Ovary (tissue), 9 donors: Measurements from ENCODE around the gene ZFPM1. TPM values are rescaled to one million over a fixed set of nuclear protein-coding genes. Genes with fewer than 3 reads are reported as not detected.

ENCODE experiments used
- DNase-seq, 5 donors: peaks; one replicate each; pipeline ENCODE4 v3.0.0-alpha.2; 2019 to 2020
- H3K27ac ChIP-seq, 2 donors: fragments of 200-600 bp; one replicate each; pipeline versions ENCODE4 v1.5.1 to v1.8.0; 2019 to 2022
- H3K27me3 ChIP-seq: fragments of 200-600 bp; one replicate; pipeline ENCODE4 v1.8.0; 2022
- H3K36me3 ChIP-seq: fragments of 200-600 bp; sonication (generic); one replicate; pipeline ENCODE4 v1.5.1; 2019
- H3K4me1 ChIP-seq: one replicate; pipeline ENCODE4 v1.8.1; 2013; ENCODE audit warnings: mild to moderate bottlenecking, moderate library complexity; ENCODE audit not compliant: insufficient read depth
- H3K4me3 ChIP-seq: fragments of 200-600 bp; sonication (generic); one replicate; pipeline ENCODE4 v1.5.1; 2017
- H3K9me3 ChIP-seq, 2 donors: fragments of 200-600 bp in 1 of 2; sonication (generic) in 1 of 2; one replicate each; pipeline versions ENCODE4 v1.5.1 to v1.8.1; 2013 to 2019; ENCODE audit warnings: mild to moderate bottlenecking in 1 of 2, moderate library complexity in 1 of 2
- CTCF ChIP-seq, 3 donors: fragments of 450-650 bp in 2 of 3; fragments of 200-600 bp in 1 of 3; IDR thresholded peaks; one replicate each; pipeline versions ENCODE4 v1.5.1 to v1.8.0; 2016 to 2022; ENCODE audit warnings: antibody characterized with exemption in 3 of 3, mild to moderate bottlenecking in 1 of 3
- EP300 ChIP-seq: sonication (generic); formaldehyde crosslinking; IDR thresholded peaks from one replicate; pipeline ENCODE4 v1.6.1; 2017; ENCODE audit warnings: antibody characterized with exemption
- POLR2A ChIP-seq: fragments of 450-650 bp; IDR thresholded peaks from one replicate; pipeline ENCODE4 v1.6.1; 2017; ENCODE audit warnings: antibody characterized with exemption, mild to moderate bottlenecking, moderate library complexity
- WGBS, 3 donors: extraction: QIAGEN DNeasy Blood & Tissue Kit in 1 of 3; methylation state at CpG; one replicate each; pipeline versions ENCODE4 v1.1.5 to v1.1.7; 2013 to 2017; 5-methylcytosine and 5-hydroxymethylcytosine counted together
- intact Hi-C, 4 donors: fragments of 100-400 bp; cut with DNase I; formaldehyde crosslinking; loops; one replicate each; pipeline versions ENCODE4 v1.11.0 to v1.15.1; 2022 to 2023
- polyA plus RNA-seq, 2 donors: library from polyadenylated mRNA; stranded (reverse); fragments of 200-250 nt in 1 of 2; fragments of 350-450 nt in 1 of 2; fragmentation: Illumina TruSeq in 1 of 2; extraction: RNeasy Lipid Tissue Mini Kit (QIAGEN cat#74804) in 1 of 2; gene quantifications; one replicate each; pipeline ENCODE4 v1.2.3, GENCODE V29; 2013 to 2014
- total RNA-seq, 7 donors: library from RNA; depleted of rRNA in 2 of 7; stranded (reverse); fragments of >200 nt in 2 of 7; fragmentation: NEBNext Ultra II Directional in 3 of 7; extraction: Animal tissue kit (Norgen Biotek cat#: 25700) in 3 of 7; gene quantifications; one replicate each; pipeline versions ENCODE4 v1.1.0 to v1.2.4, GENCODE V29; 2016 to 2023
- donor health status: DM: no; HTN: no; CAD: no; lungs with moderate emphysema.
- donor health status: DM: no; HTN: no; CAD: no.
- donor health status: Bipolar disorder and iron deficiency.
- donor health status: DM: yes; HTN: yes; CAD: no.
- donor health status: DM: no; HTN: no; CAD: no.
- donor health status: DM: yes; HTN: yes; CAD: no.

ZFPM1 gene
- total and polyA plus RNA-seq, 9 donors: 0.10 to 11.4 (median 3.5) TPM

GRCh38 chr16:88463411-88463810 is 10.3 kb downstream of the ZFPM1 start:
- H3K27me3 ChIP-seq: no peaks in the 10 kb centered on the region
- TF ChIP-seq EP300 (no peak), CTCF (IDR thresholded peaks at IDR 0.05) (no peak), POLR2A (no peak)

GRCh38 chr16:88464447-88465318 is 11.6 kb downstream of the ZFPM1 start:
- WGBS, 3 donors: 65 to 77% (median 76%) methylated on average over 25 of the region's 25 CpGs
- peaks cover 4% of the 10 kb centered on the region for H3K4me1 ChIP-seq
- H3K36me3 ChIP-seq: no peaks in the 10 kb centered on the region
- intact Hi-C loops: no loop called here
- no peak overlapping the region for H3K27ac ChIP-seq
- no peak overlapping the region for H3K4me3 ChIP-seq
- TF ChIP-seq CTCF (IDR thresholded peaks at IDR 0.05) (no peak), POLR2A (no peak), EP300 (no peak)
- no peak for DNase-seq
- no peaks in the 10 kb centered on the region for H3K9me3 ChIP-seq
- H3K27me3 ChIP-seq: no peaks in the 10 kb centered on the region

More at GRCh38 chr16:88463411-88463810, 10.3 kb downstream of the ZFPM1 start:
- Histone ChIP-seq H3K4me3 (no peak overlapping the region), H3K9me3 (no peaks in the 10 kb centered on the region), H3K4me1 (peaks cover 4% of the 10 kb centered on the region), H3K36me3 (no peaks in the 10 kb centered on the region), H3K27ac (no peak overlapping the region)
- 88 to 93% (median 90%) methylated on average over 16 of the region's 16 CpGs for WGBS, 3 donors
- no peak for DNase-seq
- intact Hi-C loops: no loop called here

GRCh38 chr16:88465387-88465983 is 12.4 kb downstream of the ZFPM1 start:
- Histone ChIP-seq H3K36me3 (no peaks in the 10 kb centered on the region), H3K4me1 (peaks cover 4% of the 10 kb centered on the region), H3K27me3 (no peaks in the 10 kb centered on the region), H3K4me3 (no peak overlapping the region), H3K9me3 (no peaks in the 10 kb centered on the region), H3K27ac (no peak overlapping the region)
- intact Hi-C loops: no loop called here
- WGBS, 3 donors: 89 to 92% (median 91%) methylated on average over 22 of the region's 22 CpGs
- DNase-seq: no peak
- TF ChIP-seq CTCF (IDR thresholded peaks at IDR 0.05) (no peak), EP300 (no peak), POLR2A (no peak)

GRCh38 chr16:88466175-88466862 is 13.2 kb downstream of the ZFPM1 start:
- peaks cover 4% of the 10 kb centered on the region for H3K4me1 ChIP-seq
- no peak overlapping the region for H3K4me3 ChIP-seq
- no peak overlapping the region for H3K27ac ChIP-seq
- intact Hi-C loops: no loop called here
- H3K27me3 ChIP-seq: no peaks in the 10 kb centered on the region
- H3K9me3 ChIP-seq: no peaks in the 10 kb centered on the region
- no peak for DNase-seq
- TF ChIP-seq CTCF (IDR thresholded peaks at IDR 0.05): no peak
- no peak for TF ChIP-seq EP300
- no peak for TF ChIP-seq POLR2A
- H3K36me3 ChIP-seq: no peaks in the 10 kb centered on the region
- 82 to 87% (median 85%) methylated on average over 15 of the region's 15 CpGs for WGBS, 3 donors
